Measurements from ENCODE around the gene SH3PXD2A.

The SH3PXD2A gene

GRCh38 chr10:103582331-103583123 is 272.8 kb downstream of the SH3PXD2A start:
- no peak for DNase-seq (ENCODE audit: low read depth in 2 of 2)

GRCh38 chr10:103581499-103581898 is 273.9 kb downstream of the SH3PXD2A start:
- no peak for DNase-seq (ENCODE audit: low read depth in 2 of 2)

GRCh38 chr10:103580430-103580829 is 274.9 kb downstream of the SH3PXD2A start:
- no peak for DNase-seq (ENCODE audit: low read depth in 2 of 2)

GRCh38 chr10:103580011-103580410 is 275.4 kb downstream of the SH3PXD2A start:
- no peak for DNase-seq (ENCODE audit: low read depth in 2 of 2)

- DNase-seq (ENCODE audit: low read depth in 2 of 2) = no peak
These were observed 276.5 kb downstream of the SH3PXD2A start for GRCh38 chr10:103578782-103579382.

- DNase-seq (ENCODE audit: low read depth in 2 of 2) = no peak
These were observed 278.5 kb downstream of the SH3PXD2A start for GRCh38 chr10:103576862-103577261.

GRCh38 chr10:103576076-103576471 is 279.3 kb downstream of the SH3PXD2A start:
- no peak for DNase-seq (ENCODE audit: low read depth in 2 of 2)

- no peak for DNase-seq (ENCODE audit: low read depth in 2 of 2)
These were observed 279.8 kb downstream of the SH3PXD2A start for GRCh38 chr10:103575416-103576075.

- DNase-seq (ENCODE audit: low read depth in 2 of 2) = no peak
These were observed 281.0 kb downstream of the SH3PXD2A start for GRCh38 chr10:103574097-103575061.

- DNase-seq (ENCODE audit: low read depth in 2 of 2) = no peak
These were observed 282.2 kb downstream of the SH3PXD2A start for GRCh38 chr10:103573205-103573487.

- no peak for DNase-seq (ENCODE audit: low read depth in 2 of 2)
These were observed 282.8 kb downstream of the SH3PXD2A start for GRCh38 chr10:103572347-103573204.

- DNase-seq (ENCODE audit: low read depth in 2 of 2) = no peak
These were observed 283.8 kb downstream of the SH3PXD2A start for GRCh38 chr10:103571656-103571975.

GRCh38 chr10:103570844-103571655 is 284.3 kb downstream of the SH3PXD2A start:
- DNase-seq (ENCODE audit: low read depth in 2 of 2) = no peak

GRCh38 chr10:103569896-103570295 is 285.5 kb downstream of the SH3PXD2A start:
- DNase-seq (ENCODE audit: low read depth in 2 of 2) = no peak

- DNase-seq (ENCODE audit: low read depth in 2 of 2) = no peak
These were observed 286.9 kb downstream of the SH3PXD2A start for GRCh38 chr10:103568505-103568904.

- no peak for DNase-seq (ENCODE audit: low read depth in 2 of 2)
These were observed 288.8 kb downstream of the SH3PXD2A start for GRCh38 chr10:103566536-103566935.

GRCh38 chr10:103564776-103565520 is 290.4 kb downstream of the SH3PXD2A start:
- DNase-seq (ENCODE audit: low read depth in 2 of 2) = no peak

GRCh38 chr10:103564116-103564501 is 291.3 kb downstream of the SH3PXD2A start:
- no peak for DNase-seq (ENCODE audit: low read depth in 2 of 2)

Data from fibroblast of skin of left quadriceps (primary cell).